A673 (cell line): ENCODE data around the gene MYL3. TPM values are rescaled to one million over a fixed set of nuclear protein-coding genes. Genes with fewer than 3 reads are reported as not detected.

Experiments
- BruUV-seq: library from RNA; stranded (reverse); fragments of 400-500 nt; replicated peaks from 2 replicates; lab custom pipeline; 2021; lab: Mats Ljungman, UMichigan
- CTCF ChIA-PET: fragments of 300-600 bp; sonication (Branson Sonifier 250); formaldehyde crosslinking; loops from one replicate; lab custom pipeline; 2022; ENCODE audit warnings: antibody characterized with exemption; lab: Charles Lee
- POLR2A ChIA-PET: fragments of 300-600 bp; sonication (Branson Sonifier 250); formaldehyde crosslinking; loops from one replicate; lab custom pipeline; 2022; ENCODE audit warnings: antibody characterized with exemption; ENCODE audit not compliant: low non-redundant PET; lab: Charles Lee
- DNase-seq: peaks from one replicate; pipeline ENCODE4 v3.0.0-alpha.2; 2015; ENCODE audit warnings: low spot score
- H3K27ac ChIP-seq: fragments of 200-600 bp; sonication (generic); 2 replicates; pipeline ENCODE4 v1.5.1; 2016; ENCODE audit warnings: mixed run types, low read depth, mild to moderate bottlenecking, mixed read lengths, antibody characterized with exemption, low read length; ENCODE audit not compliant: poor library complexity, severe bottlenecking
- H3K27me3 ChIP-seq: fragments of 200-600 bp; sonication (generic); replicated peaks from 2 replicates; pipeline ENCODE4 v1.6.1; 2017; ENCODE audit warnings: mixed run types, low read depth, mild to moderate bottlenecking, mixed read lengths, antibody characterized with exemption, low read length; ENCODE audit not compliant: insufficient read depth, poor library complexity
- H3K36me3 ChIP-seq: fragments of 200-600 bp; sonication (generic); 2 replicates; pipeline ENCODE4 v1.6.1; 2016; ENCODE audit warnings: mixed run types, mild to moderate bottlenecking, mixed read lengths, antibody characterized with exemption, low read length; ENCODE audit not compliant: insufficient read depth, poor library complexity, severe bottlenecking
- H3K4me1 ChIP-seq: fragments of 200-600 bp; sonication (generic); 2 replicates; pipeline ENCODE4 v1.6.1; 2017; ENCODE audit warnings: mixed run types, mild to moderate bottlenecking, mixed read lengths, antibody characterized with exemption, low read length; ENCODE audit not compliant: insufficient read depth, poor library complexity, severe bottlenecking
- H3K4me3 ChIP-seq: fragments of 200-600 bp; sonication (generic); 2 replicates; pipeline ENCODE4 v1.5.1; 2016; ENCODE audit warnings: low read depth, mixed run types, mild to moderate bottlenecking, mixed read lengths, low read length; ENCODE audit not compliant: poor library complexity, severe bottlenecking
- H3K9me3 ChIP-seq: fragments of 200-600 bp; sonication (generic); 2 replicates; pipeline ENCODE4 v1.6.1; 2016; ENCODE audit warnings: mixed run types, low read depth, mild to moderate bottlenecking, mixed read lengths, antibody characterized with exemption, low read length; ENCODE audit not compliant: poor library complexity, severe bottlenecking
- EZH2 ChIP-seq: fragments of 200-600 bp; sonication (generic); IDR thresholded peaks from 2 replicates; pipeline ENCODE4 v1.6.1; 2017; ENCODE audit warnings: borderline replicate concordance, low read depth, mild to moderate bottlenecking, mixed read lengths, antibody characterized with exemption, low read length; ENCODE audit not compliant: poor library complexity, severe bottlenecking
- intact Hi-C: fragments of 100-400 bp; cut with micrococcal nuclease; formaldehyde crosslinking; loops from one replicate; pipeline ENCODE4 v1.10.0; 2022; ENCODE audit not compliant: unreplicated experiment
- total RNA-seq: library from RNA; stranded (reverse); gene quantifications from 2 replicates; pipeline ENCODE4 v1.2.3, GENCODE V29; 2021
- TF ChIP-seq, protein P1 (sequence below): fragments of 300-800, 200-600 bp; sonication (generic); conservative IDR thresholded peaks from 2 replicates; pipeline ENCODE4 v1.5.1; 2017; ENCODE audit warnings: low read depth, mild to moderate bottlenecking, antibody characterized with exemption, low read length, moderate library complexity, mixed read lengths

The MYL3 gene
- total RNA-seq, 1 experiment from 2014 or later = not detected

GRCh38 chr3:46897829-46898320 is 34.6 kb upstream of the MYL3 start:
- BruUV-seq = no TSS peak
- no peak for TF ChIP-seq EZH2
- TF ChIP-seq, protein P1, sequence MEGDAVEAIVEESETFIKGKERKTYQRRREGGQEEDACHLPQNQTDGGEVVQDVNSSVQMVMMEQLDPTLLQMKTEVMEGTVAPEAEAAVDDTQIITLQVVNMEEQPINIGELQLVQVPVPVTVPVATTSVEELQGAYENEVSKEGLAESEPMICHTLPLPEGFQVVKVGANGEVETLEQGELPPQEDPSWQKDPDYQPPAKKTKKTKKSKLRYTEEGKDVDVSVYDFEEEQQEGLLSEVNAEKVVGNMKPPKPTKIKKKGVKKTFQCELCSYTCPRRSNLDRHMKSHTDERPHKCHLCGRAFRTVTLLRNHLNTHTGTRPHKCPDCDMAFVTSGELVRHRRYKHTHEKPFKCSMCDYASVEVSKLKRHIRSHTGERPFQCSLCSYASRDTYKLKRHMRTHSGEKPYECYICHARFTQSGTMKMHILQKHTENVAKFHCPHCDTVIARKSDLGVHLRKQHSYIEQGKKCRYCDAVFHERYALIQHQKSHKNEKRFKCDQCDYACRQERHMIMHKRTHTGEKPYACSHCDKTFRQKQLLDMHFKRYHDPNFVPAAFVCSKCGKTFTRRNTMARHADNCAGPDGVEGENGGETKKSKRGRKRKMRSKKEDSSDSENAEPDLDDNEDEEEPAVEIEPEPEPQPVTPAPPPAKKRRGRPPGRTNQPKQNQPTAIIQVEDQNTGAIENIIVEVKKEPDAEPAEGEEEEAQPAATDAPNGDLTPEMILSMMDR = no peak
- POLR2A ChIA-PET = no interaction called here
- H3K9me3 ChIP-seq = no peaks in the 10 kb centered on the region
- H3K27ac ChIP-seq = no peak overlapping the region
- H3K4me1 ChIP-seq = no peaks in the 10 kb centered on the region
- DNase-seq = no peak
- no peak overlapping the region for H3K4me3 ChIP-seq
- no peaks in the 10 kb centered on the region for H3K27me3 ChIP-seq
- intact Hi-C loops = no loop called here
- H3K36me3 ChIP-seq = no peaks in the 10 kb centered on the region
- CTCF ChIA-PET = no interaction called here

DNA sequence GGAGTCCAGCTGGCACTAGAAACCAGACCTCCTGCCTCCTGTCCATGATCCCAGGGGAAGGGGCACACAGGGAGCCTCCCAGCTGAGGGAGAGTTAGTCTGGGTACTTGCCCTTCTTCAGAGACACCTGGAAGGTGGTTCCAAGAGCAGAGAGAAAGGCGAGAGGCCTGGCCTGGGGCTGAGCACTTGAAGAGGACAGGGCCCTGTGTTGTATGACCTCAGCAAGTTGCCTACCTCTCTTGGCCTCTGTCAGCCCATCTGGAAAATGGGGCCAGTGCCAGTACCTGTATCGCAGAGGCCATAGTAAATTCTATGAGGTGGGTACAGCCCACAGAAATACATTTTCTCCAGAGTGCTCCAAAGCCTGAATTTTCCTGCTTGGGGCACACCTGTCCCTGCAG is 33.8 kb upstream of the MYL3 start:
- no peak overlapping the region for H3K27ac ChIP-seq
- TF ChIP-seq, protein P1 = no peak
- intact Hi-C loops = no loop called here
- H3K27me3 ChIP-seq = no peaks in the 10 kb centered on the region
- POLR2A ChIA-PET = no interaction called here
- no peak overlapping the region for H3K4me3 ChIP-seq
- no TSS peak for BruUV-seq
- H3K4me1 ChIP-seq = no peaks in the 10 kb centered on the region
- no peaks in the 10 kb centered on the region for H3K36me3 ChIP-seq
- no peaks in the 10 kb centered on the region for H3K9me3 ChIP-seq
- CTCF ChIA-PET = no interaction called here
- no peak for DNase-seq

DNA sequence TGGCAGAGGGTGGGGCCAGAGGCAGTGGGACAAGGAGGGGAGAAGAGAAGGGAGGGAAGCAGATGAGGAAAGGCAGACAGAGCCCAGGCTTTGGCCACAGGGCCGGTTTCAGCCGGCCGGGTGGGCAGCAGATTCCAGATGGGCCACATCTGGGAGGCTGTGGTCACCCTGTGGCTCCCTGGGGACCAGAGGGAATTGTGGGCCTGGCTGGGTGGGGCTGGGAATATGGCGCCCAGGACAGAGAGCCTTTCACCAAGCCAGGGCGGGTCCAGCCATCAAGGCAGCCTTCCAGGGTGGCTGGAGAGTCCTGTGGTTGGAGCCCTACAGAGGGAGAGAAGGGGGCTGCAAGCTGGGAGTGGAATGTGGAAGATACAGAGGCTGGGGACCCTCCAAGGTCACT is 33.1 kb upstream of the MYL3 start:
- POLR2A ChIA-PET = no interaction called here
- H3K36me3 ChIP-seq = no peaks in the 10 kb centered on the region
- no peak for DNase-seq
- intact Hi-C loops = no loop called here
- no peaks in the 10 kb centered on the region for H3K27me3 ChIP-seq
- H3K27ac ChIP-seq = no peak overlapping the region
- no peaks in the 10 kb centered on the region for H3K4me1 ChIP-seq
- no peak overlapping the region for H3K4me3 ChIP-seq
- BruUV-seq = no TSS peak
- no peaks in the 10 kb centered on the region for H3K9me3 ChIP-seq
- TF ChIP-seq EZH2 = no peak
- TF ChIP-seq, protein P1 = no peak
- CTCF ChIA-PET = interaction anchor here (0.5 kb wide), 1 partner anchor 250 kb away, joined by 5 read pairs; no protein-coding TSS in a partner anchor
